Natural killer cell treated with Interleukin-12 subunit alpha and Interleukin-12 subunit beta and Interleukin-15 and Interleukin-18, amount 100 ng/mL, for 72 hours (primary cell): ENCODE results near the gene SPPL3. TPM values are rescaled to one million over a fixed set of nuclear protein-coding genes. Genes with fewer than 3 reads are reported as not detected.

Experiments
- ATAC-seq, 2 donors: fragments of 150-1000 bp; cut with Tn5 transposase in 1 of 2; sonication (Bioruptor Pico), chemical (Tn5 transposase) in 1 of 2; 2 replicates each; pipeline ENCODE4 v1.10.0; 2021
- DNase-seq: peaks from one replicate; pipeline ENCODE4 v3.0.0; 2022; ENCODE audit warnings: low spot score
- H3K27ac Mint-ChIP-seq, 2 donors: 1 replicate in 1 of 2; 2 replicates in 1 of 2; pipeline ENCODE4 v1.8.0; 2022; ENCODE audit warnings: mixed read lengths in 2 of 2, mild to moderate bottlenecking in 1 of 2, moderate library complexity in 1 of 2
- H3K27me3 Mint-ChIP-seq, 2 donors: 1 replicate in 1 of 2; 2 replicates in 1 of 2; pipeline ENCODE4 v1.8.0; 2022; ENCODE audit warnings: mixed read lengths in 2 of 2
- H3K36me3 Mint-ChIP-seq: one replicate; pipeline ENCODE4 v1.8.0; 2022; ENCODE audit warnings: mixed read lengths
- H3K4me1 Mint-ChIP-seq, 2 donors: 1 replicate in 1 of 2; 2 replicates in 1 of 2; pipeline ENCODE4 v1.8.0; 2022; ENCODE audit warnings: low read depth in 2 of 2, mixed read lengths in 2 of 2, mild to moderate bottlenecking in 1 of 2
- H3K4me3 Mint-ChIP-seq: one replicate; pipeline ENCODE4 v1.8.0; 2022; ENCODE audit warnings: mixed read lengths
- H3K9me3 Mint-ChIP-seq: 2 replicates; pipeline ENCODE4 v1.8.0; 2022; ENCODE audit warnings: mixed read lengths
- total RNA-seq, 2 donors: library from RNA; stranded (reverse); gene quantifications; one replicate each; pipeline ENCODE4 v1.2.3, GENCODE V29; 2022

The SPPL3 gene
- total RNA-seq, 2 donors from 2014 or later, result 21.6 to 31.6 TPM

DNA sequence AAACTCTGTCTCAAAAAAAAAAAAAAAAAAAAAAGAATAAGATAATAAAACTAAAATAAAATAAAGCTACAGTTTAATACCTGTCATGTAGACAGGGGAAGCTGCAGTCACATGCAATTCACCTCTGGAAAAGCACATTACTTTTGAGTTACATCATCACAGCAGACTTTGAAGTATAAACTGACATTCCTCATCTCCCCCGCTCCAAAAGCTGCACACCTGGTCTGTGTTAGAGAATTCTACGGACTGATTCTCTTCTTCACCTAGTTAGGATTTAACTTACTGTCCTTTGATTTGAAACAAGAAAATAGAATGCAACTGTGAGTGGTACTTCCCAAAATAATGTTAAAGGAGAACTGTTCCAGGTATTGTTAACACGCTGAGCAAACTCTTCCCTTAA, 25.1 kb downstream of the SPPL3 start:
- Mint-ChIP-seq H3K36me3 (no peaks in the 10 kb centered on the region), H3K27me3 (no peaks in the 10 kb centered on the region), H3K9me3 (no peaks in the 10 kb centered on the region), H3K4me3 (no peak overlapping the region), H3K4me1 (peaks cover 24 to 37% of the 10 kb centered on the region in 2 donors), H3K27ac (no peak overlapping the region)
- DNase-seq (no peak), ATAC-seq (no peak)

DNA sequence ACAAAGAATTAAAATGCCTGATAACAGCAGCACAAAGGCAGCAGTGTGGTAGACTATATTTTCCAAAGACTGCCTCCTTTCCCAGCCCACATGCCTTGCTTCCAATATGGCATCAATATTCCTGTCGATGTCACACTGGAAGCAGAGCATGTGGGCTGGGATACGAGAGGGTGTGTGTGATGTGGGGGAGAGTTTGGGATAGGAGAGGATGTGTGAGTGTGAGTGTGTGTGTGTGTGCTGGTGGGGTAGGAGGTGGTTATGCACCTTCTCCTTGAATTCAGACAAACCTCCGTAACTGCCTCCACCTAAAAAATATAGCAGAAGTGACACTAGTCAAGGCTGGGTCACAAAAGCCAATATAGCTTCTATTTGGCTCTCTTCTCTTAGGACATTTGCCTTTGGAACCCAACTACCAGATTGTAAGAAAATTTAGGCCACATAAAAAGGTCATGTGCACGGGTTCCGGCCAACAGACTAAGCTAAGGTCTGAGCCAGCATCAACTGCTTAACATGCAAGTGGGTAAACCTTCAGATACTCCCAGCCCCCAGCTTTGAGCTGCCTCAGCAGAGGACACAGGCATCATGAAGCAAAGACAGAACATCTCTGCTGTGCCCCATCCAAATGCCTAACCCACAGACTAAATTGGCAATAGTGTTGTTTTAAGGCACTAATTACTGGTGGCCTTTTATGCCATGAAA, 29.5 kb downstream of the SPPL3 start:
- no peaks in the 10 kb centered on the region for H3K9me3 Mint-ChIP-seq
- H3K4me1 Mint-ChIP-seq, result peaks cover 31 to 51% of the 10 kb centered on the region in 2 donors
- ATAC-seq (no peak), DNase-seq (no peak)
- H3K4me3 Mint-ChIP-seq, result no peak overlapping the region
- H3K27me3 Mint-ChIP-seq, result no peaks in the 10 kb centered on the region
- H3K36me3 Mint-ChIP-seq, result no peaks in the 10 kb centered on the region
- no peak overlapping the region for H3K27ac Mint-ChIP-seq

DNA sequence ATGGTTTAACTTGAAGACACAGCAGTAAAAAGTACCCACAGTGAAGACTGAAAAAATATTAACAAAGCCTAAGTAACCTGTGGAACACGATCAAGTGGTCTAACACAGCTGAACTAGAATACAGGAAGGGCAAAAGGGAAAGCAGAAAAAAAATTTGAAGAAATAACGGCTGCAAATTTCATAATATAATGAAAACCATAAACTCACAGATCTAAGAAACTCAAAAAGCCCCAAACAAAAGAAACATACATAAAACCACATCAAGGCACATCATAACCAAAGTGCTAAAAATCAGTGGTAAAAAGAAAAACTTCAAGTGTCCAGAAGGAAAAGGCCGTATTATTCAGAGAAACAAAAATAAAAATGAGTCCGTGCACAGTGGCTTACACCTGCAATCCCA, 30.9 kb downstream of the SPPL3 start:
- ATAC-seq, result peak in 1 of 2 donors; percentile 73
- no peaks in the 10 kb centered on the region for H3K27me3 Mint-ChIP-seq
- no peaks in the 10 kb centered on the region for H3K9me3 Mint-ChIP-seq
- DNase-seq, result no peak
- no peaks in the 10 kb centered on the region for H3K36me3 Mint-ChIP-seq
- peak overlapping the region; percentile 77 for H3K4me3 Mint-ChIP-seq
- H3K4me1 Mint-ChIP-seq, result peaks cover 31 to 46% of the 10 kb centered on the region in 2 donors
- peak overlapping the region; percentile 66 to 85 for H3K27ac Mint-ChIP-seq

DNA sequence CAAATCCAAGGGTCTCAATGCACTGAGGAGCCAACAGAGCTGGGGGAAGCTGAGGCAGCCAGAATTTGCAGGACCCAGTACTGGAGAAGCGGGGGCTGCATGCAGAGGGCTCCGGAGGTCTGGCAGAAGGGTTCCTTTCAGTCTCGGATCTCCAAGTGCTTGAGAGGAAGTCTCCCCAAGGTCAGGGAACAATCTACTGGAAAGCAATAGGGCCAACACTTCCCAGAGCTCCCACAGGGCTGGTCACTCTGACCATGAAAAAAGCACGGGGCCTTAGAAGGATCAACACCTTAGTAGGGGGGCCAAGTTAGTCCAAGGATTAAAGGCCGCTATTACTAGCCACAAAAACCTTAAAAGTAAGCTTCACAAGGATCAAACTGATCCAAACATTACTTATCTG, 31.7 kb downstream of the SPPL3 start:
- no peak for ATAC-seq
- H3K36me3 Mint-ChIP-seq, result no peaks in the 10 kb centered on the region
- no peak for DNase-seq
- H3K4me3 Mint-ChIP-seq, result peak overlapping the region; percentile 77
- H3K27me3 Mint-ChIP-seq, result no peaks in the 10 kb centered on the region
- H3K4me1 Mint-ChIP-seq, result peaks cover 31 to 46% of the 10 kb centered on the region in 2 donors
- H3K27ac Mint-ChIP-seq, result peak overlapping the region in 1 of 2 donors; percentile 85
- H3K9me3 Mint-ChIP-seq, result no peaks in the 10 kb centered on the region

DNA sequence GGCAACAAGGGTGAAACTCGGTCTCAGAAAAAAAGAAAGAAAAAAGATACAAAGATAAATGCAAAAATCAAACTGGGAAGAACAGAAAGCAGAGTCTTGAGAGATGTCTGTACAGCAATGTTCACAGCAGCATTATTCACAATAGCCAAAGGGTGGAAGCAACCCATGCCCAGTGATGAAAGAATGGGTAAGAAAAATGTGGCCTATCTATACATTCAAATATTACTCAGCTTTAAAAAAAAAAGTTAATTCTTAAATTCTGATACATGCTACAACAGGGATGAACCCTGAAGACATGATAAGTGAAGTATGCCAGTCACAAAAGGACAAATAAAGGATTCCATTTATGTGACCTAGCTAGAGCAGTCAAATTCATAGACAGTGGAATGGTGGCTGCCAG, 33.7 kb downstream of the SPPL3 start:
- no peak overlapping the region for H3K4me3 Mint-ChIP-seq
- no peaks in the 10 kb centered on the region for H3K27me3 Mint-ChIP-seq
- H3K4me1 Mint-ChIP-seq, result peaks cover 28 to 32% of the 10 kb centered on the region in 2 donors
- no peaks in the 10 kb centered on the region for H3K36me3 Mint-ChIP-seq
- no peak for DNase-seq
- no peak for ATAC-seq
- H3K27ac Mint-ChIP-seq, result peak overlapping the region in 1 of 2 donors; percentile 25
- no peaks in the 10 kb centered on the region for H3K9me3 Mint-ChIP-seq

DNA sequence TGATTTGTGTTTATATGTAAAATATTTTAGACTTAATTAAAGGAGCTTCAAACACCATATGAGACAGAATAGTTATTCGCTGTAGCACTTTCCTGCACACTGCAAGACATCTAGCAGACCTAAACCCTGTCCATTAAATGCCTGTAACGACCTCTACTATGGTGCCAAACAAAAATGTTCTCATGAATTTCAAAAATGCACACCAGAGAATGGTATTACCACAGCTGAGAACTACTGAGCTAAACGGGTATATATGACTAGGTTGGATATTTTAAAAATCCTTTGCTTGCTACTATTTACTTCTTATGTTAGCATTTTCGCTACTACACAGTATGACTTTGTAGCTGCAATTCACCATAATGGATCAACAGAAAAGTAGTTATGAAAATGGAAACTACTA, 34.8 kb downstream of the SPPL3 start:
- DNase-seq (no peak), ATAC-seq (no peak)
- Mint-ChIP-seq H3K27me3 (no peaks in the 10 kb centered on the region), H3K4me1 (peaks cover 32 to 35% of the 10 kb centered on the region in 2 donors), H3K27ac (no peak overlapping the region), H3K36me3 (no peaks in the 10 kb centered on the region), H3K4me3 (no peak overlapping the region), H3K9me3 (no peaks in the 10 kb centered on the region)

DNA sequence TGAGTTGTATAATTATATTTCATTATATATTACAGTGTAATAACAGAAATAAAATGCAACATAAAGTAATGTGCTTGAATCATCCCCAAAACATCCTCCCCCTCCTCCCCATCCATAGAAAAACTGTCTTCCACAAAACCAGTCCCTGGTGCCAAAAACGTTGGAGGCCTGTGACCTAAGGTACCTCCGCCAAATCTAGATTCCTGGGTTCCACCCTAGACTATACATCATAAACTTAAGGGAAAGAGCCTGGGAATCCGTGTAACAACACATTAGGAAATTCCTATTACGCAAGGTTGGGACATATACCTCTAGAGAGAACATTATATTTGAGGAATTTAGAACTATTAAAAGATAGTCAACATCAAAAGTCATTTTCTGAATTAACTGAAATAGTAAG, 38.0 kb downstream of the SPPL3 start:
- Mint-ChIP-seq H3K4me3 (no peak overlapping the region), H3K27ac (no peak overlapping the region), H3K4me1 (peaks cover 18 to 23% of the 10 kb centered on the region in 2 donors), H3K27me3 (no peaks in the 10 kb centered on the region), H3K9me3 (no peaks in the 10 kb centered on the region), H3K36me3 (no peaks in the 10 kb centered on the region)
- DNase-seq (no peak), ATAC-seq (no peak)

DNA sequence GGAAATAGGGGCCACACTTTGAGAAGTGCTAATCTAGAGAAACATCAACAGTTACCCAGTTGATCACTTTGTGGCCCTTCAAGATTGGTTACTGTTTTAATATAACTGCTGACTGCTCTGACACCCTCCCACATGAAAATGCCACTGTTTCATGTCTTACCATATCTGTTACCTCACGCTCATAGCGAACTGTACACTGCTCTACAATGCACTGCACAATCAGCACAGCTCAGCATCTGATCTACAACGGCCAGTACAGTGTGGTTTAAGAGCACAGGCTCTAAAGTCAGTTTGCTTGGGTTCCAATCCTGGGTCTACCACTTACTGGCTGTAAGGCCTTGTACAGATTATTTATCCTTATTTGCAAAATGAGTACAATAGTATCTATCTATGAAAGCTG, 39.1 kb downstream of the SPPL3 start:
- no peak overlapping the region for H3K4me3 Mint-ChIP-seq
- H3K27me3 Mint-ChIP-seq, result no peaks in the 10 kb centered on the region
- H3K4me1 Mint-ChIP-seq, result peaks cover 17 to 19% of the 10 kb centered on the region in 2 donors
- ATAC-seq (peak in 1 of 2 donors; percentile 74), DNase-seq (no peak)
- peak overlapping the region in 1 of 2 donors; percentile 37 for H3K27ac Mint-ChIP-seq
- no peaks in the 10 kb centered on the region for H3K36me3 Mint-ChIP-seq
- H3K9me3 Mint-ChIP-seq, result no peaks in the 10 kb centered on the region

DNA sequence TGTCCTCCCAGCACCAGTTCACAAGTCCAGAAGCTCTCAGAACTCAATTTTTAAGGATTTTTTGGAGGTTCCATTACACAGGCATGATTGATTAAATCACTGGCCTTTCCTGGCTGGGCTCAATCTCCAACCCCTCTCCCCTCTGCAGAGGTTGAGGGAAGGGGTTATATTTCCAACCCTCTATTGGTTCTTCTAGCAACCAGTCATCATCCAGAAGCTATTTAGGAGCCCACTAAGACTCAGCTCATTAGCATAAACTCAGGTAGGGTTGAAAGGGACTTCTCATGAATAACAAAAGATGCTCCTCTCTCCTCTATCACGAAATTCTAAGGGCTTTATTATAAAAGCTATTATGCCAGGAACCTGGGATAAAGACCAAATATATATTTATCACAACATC, 41.5 kb downstream of the SPPL3 start:
- ATAC-seq (no peak), DNase-seq (no peak)
- H3K27me3 Mint-ChIP-seq, result no peaks in the 10 kb centered on the region
- no peaks in the 10 kb centered on the region for H3K9me3 Mint-ChIP-seq
- peak overlapping the region in 1 of 2 donors; percentile 31 for H3K27ac Mint-ChIP-seq
- H3K4me1 Mint-ChIP-seq, result peaks cover 13 to 19% of the 10 kb centered on the region in 2 donors
- peaks cover 6% of the 10 kb centered on the region for H3K36me3 Mint-ChIP-seq
- no peak overlapping the region for H3K4me3 Mint-ChIP-seq

DNA sequence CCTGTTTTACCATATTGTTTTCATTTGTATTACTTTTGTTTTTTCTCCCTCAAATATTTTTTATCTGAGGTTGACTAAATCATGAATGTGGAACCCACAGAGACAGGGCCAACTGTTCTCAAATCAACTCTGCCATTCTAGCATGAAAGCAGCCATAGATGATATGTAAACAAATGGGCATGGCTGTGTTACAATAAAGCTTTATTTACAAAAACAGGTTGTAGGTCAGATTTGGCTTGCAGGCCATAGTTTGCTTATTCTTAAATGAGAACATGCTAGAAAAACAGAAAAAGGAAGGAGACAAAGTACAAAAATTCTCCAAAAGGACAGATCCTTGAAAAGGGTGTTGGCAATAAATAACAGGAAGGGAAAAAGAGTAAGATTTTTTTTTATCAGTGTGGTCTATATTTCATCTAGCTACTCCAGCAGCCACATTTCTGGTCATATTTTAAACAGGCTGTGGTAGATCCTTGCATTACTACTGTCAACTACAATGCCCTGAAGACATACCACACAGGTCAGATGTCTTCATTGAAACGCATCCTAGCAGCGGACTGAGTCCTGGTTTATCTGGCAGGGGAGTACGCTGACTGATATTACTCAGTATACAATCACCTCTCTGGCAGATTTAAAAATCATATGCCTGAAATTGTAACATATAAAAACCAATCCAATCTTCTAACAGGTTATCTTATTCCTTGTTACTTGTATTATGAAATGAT, 42.9 kb downstream of the SPPL3 start:
- no peak for ATAC-seq
- no peaks in the 10 kb centered on the region for H3K27me3 Mint-ChIP-seq
- H3K36me3 Mint-ChIP-seq, result peaks cover 11% of the 10 kb centered on the region
- H3K4me3 Mint-ChIP-seq, result no peak overlapping the region
- H3K27ac Mint-ChIP-seq, result peak overlapping the region in 1 of 2 donors; percentile 63
- DNase-seq, result no peak
- H3K9me3 Mint-ChIP-seq, result no peaks in the 10 kb centered on the region
- H3K4me1 Mint-ChIP-seq, result peaks cover 28 to 34% of the 10 kb centered on the region in 2 donors

DNA sequence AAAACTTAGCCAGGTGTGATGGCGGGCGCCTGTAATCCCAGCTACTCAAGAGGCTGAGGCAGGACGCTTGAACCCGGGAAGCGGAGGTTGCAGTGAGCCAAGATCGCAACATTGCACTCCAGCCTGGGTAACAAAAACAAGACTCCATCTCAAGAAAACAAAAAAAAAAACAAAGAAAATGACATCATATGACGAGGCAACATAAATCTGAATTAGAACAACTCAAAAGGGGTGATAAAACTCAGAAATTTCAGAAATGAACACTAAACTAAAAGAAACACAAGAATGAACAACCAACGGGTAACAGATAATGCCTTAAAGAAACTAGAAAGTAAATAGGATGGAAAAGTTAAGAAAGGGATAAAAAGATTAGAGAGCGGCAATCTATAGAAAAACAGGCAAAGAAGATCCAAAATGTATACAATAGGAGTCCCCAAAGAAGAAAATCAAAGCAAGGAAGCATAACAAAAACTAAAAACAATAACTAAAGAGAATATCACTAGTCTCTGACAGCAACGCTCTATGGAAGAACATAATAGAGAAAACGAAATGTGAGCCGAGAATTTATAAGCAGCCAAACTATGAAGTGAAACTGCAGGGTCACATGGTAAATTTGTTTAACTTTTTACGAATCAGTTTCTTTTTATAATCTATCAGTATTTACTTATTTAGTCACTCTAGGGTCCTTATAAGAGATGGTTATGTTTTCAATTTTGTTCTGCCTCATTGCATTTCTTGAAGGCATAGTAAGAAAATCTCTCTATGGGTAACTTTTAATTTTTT, 45.7 kb downstream of the SPPL3 start:
- H3K4me1 Mint-ChIP-seq, result peaks cover 26 to 29% of the 10 kb centered on the region in 2 donors
- H3K27me3 Mint-ChIP-seq, result no peaks in the 10 kb centered on the region
- DNase-seq, result no peak
- H3K36me3 Mint-ChIP-seq, result peaks cover 11% of the 10 kb centered on the region
- H3K4me3 Mint-ChIP-seq, result no peak overlapping the region
- no peaks in the 10 kb centered on the region for H3K9me3 Mint-ChIP-seq
- ATAC-seq, result no peak
- no peak overlapping the region for H3K27ac Mint-ChIP-seq

DNA sequence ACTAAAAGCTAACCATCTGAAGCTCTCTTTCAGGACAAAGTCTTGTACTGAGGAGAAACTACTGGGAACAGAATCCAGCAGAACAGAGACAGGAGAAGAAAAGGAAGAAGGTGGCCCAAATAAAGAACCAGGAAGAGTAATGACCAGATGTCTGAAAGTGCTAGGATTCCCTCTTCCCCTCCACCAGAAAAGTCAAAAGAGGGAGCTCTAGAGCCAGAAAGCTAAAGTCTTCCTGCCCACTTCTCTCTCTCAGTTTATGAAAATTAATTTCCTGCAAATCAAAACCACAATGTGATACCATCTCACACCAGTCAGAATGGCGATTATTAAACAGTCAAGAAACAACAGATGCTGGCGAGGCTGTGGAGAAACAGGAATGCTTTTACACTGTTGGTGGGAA, 47.2 kb downstream of the SPPL3 start:
- peaks cover 27 to 30% of the 10 kb centered on the region in 2 donors for H3K4me1 Mint-ChIP-seq
- no peak for ATAC-seq
- H3K27ac Mint-ChIP-seq, result peak overlapping the region in 1 of 2 donors; percentile 88
- no peaks in the 10 kb centered on the region for H3K27me3 Mint-ChIP-seq
- H3K36me3 Mint-ChIP-seq, result peaks cover 11% of the 10 kb centered on the region
- no peaks in the 10 kb centered on the region for H3K9me3 Mint-ChIP-seq
- DNase-seq, result no peak
- H3K4me3 Mint-ChIP-seq, result peak overlapping the region; percentile 3

DNA sequence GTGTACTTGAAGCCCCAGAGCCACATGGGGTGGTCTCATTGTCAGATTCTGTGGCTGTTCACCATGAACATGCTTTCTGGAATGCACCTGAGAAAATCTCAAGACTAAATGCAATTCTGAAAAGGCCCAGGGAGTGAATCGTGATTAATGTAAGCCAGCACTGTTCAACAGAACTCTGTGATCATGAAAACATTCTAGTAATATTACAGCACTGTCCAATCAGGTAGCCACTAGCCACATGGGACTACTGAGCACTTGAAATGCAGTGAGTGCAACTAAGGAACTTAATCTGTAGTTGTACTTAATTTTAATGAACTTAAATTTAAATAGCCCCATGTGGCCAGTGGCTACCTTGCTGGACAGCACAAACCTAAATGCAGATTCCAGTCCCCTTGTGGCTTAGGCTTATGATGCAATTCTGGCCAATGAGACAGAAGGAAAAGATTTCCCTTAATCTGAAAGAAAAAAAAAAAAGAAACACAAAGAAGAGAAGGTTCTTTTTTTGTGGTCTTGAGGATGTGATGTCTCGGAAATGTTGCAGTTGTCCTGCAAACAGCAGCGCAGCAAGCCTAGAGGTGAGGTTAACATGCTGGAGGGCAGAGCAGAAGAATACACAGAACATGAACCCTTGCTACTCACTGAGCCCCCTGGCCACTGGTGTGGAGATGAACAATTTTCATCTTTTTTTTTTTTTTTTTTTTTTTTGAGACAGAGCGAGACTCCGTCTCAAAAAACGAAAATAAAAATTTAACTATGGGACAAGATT, 48.2 kb downstream of the SPPL3 start:
- Mint-ChIP-seq H3K4me3 (no peak overlapping the region), H3K4me1 (peaks cover 37% of the 10 kb centered on the region in 2 donors), H3K27me3 (no peaks in the 10 kb centered on the region), H3K36me3 (peaks cover 11% of the 10 kb centered on the region), H3K9me3 (no peaks in the 10 kb centered on the region), H3K27ac (peak overlapping the region in 1 of 2 donors; percentile 88)
- DNase-seq (no peak), ATAC-seq (peak in 1 of 2 donors; percentile 57)
